Neural cell (in vitro differentiated cells): Measurements from ENCODE around the gene GGCX. TPM values are rescaled to one million over a fixed set of nuclear protein-coding genes. Genes with fewer than 3 reads are reported as not detected.

Experiments used
- H2AFZ ChIP-seq: fragments of 200-600, 300-800 bp; sonication (generic), shearing (Covaris generic); 2 replicates; pipeline ENCODE4 v1.6.0; 2014; ENCODE audit warnings: low read depth, mild to moderate bottlenecking, antibody characterized with exemption, low read length, moderate library complexity
- H3F3A ChIP-seq: fragments of 200-600 bp; shearing (Covaris generic); 2 replicates; pipeline ENCODE4 v1.6.1; 2016; ENCODE audit warnings: mild to moderate bottlenecking, moderate library complexity, mixed read lengths, antibody characterized with exemption, low read length; ENCODE audit not compliant: insufficient read depth, poor library complexity, severe bottlenecking
- H3K27ac ChIP-seq: fragments of 200-600, 300-800 bp; sonication (generic), shearing (Covaris generic); 2 replicates; pipeline ENCODE4 v1.5.1; 2014; ENCODE audit warnings: mild to moderate bottlenecking, low read length, moderate library complexity
- H3K27me3 ChIP-seq: fragments of 300-800, 200-600 bp; sonication (generic), shearing (Covaris generic); 2 replicates; pipeline ENCODE4 v1.6.0; 2014; ENCODE audit warnings: mild to moderate bottlenecking, low read depth, low read length, moderate library complexity; ENCODE audit not compliant: insufficient read depth
- H3K36me3 ChIP-seq: fragments of 300-800, 200-600 bp; sonication (generic), shearing (Covaris generic); 2 replicates; pipeline ENCODE4 v1.5.1; 2014; ENCODE audit warnings: mild to moderate bottlenecking, antibody characterized with exemption, low read length, moderate library complexity; ENCODE audit not compliant: insufficient read depth
- H3K4me2 ChIP-seq: fragments of 300-800, 200-600 bp; sonication (generic), shearing (Covaris generic); 2 replicates; pipeline ENCODE4 v1.6.0; 2014; ENCODE audit warnings: mild to moderate bottlenecking, low read length
- H3K4me3 ChIP-seq: fragments of 300-800, 200-600 bp; sonication (generic), shearing (Covaris generic); 2 replicates; pipeline ENCODE4 v1.5.1; 2014; ENCODE audit warnings: mild to moderate bottlenecking, low read length, moderate library complexity
- H3K79me2 ChIP-seq: fragments of 200-600 bp; shearing (Covaris generic); replicated peaks from 2 replicates; pipeline ENCODE4 v1.6.0; 2014; ENCODE audit warnings: mild to moderate bottlenecking, low read length, moderate library complexity; ENCODE audit not compliant: insufficient read depth
- H3K9ac ChIP-seq: fragments of 300-800, 200-600 bp; sonication (generic), shearing (Covaris generic); 2 replicates; pipeline ENCODE4 v1.6.1; 2016; ENCODE audit warnings: mild to moderate bottlenecking, low read length, mixed read lengths
- H3K9me2 ChIP-seq: fragments of 200-600 bp; shearing (Covaris generic); 2 replicates; pipeline ENCODE4 v1.6.1; 2016; ENCODE audit warnings: mild to moderate bottlenecking, low read length, mixed read lengths; ENCODE audit not compliant: insufficient read depth
- H3K9me3 ChIP-seq: fragments of 200-600, 300-800 bp; sonication (generic), shearing (Covaris generic); 2 replicates; pipeline ENCODE4 v1.6.1; 2016; ENCODE audit warnings: mild to moderate bottlenecking, mixed run types, low read length, moderate library complexity, mixed read lengths
- H4K20me1 ChIP-seq: fragments of 200-600 bp; shearing (Covaris generic); 2 replicates; pipeline ENCODE4 v1.6.1; 2016; ENCODE audit warnings: mild to moderate bottlenecking, mixed run types; ENCODE audit not compliant: insufficient read depth
- EP300 ChIP-seq: fragments of 450-650 bp; conservative IDR thresholded peaks from 2 replicates; pipeline ENCODE4 v1.6.1; 2014; ENCODE audit warnings: antibody characterized with exemption, mild to moderate bottlenecking, moderate library complexity; ENCODE audit not compliant: poor library complexity, severe bottlenecking
- EZH2 ChIP-seq: fragments of 200-600, 300-800 bp; shearing (Covaris generic), sonication (generic); IDR thresholded peaks from 2 replicates; pipeline ENCODE4 v1.6.1; 2014; ENCODE audit warnings: antibody characterized with exemption, low read length, borderline replicate concordance, mild to moderate bottlenecking; ENCODE audit not compliant: insufficient read depth, poor library complexity, severe bottlenecking
- MXI1 ChIP-seq: fragments of 450-650 bp; conservative IDR thresholded peaks from 2 replicates; pipeline ENCODE4 v1.6.1; 2014; ENCODE audit warnings: antibody characterized with exemption, mild to moderate bottlenecking; ENCODE audit not compliant: poor library complexity, severe bottlenecking
- POLR2AphosphoS5 ChIP-seq: IDR thresholded peaks from 2 replicates; pipeline ENCODE4 v1.6.1; 2012
- RAD21 ChIP-seq: fragments of 450-650 bp; conservative IDR thresholded peaks from 2 replicates; pipeline ENCODE4 v1.6.1; 2014; ENCODE audit warnings: antibody characterized with exemption, mild to moderate bottlenecking, moderate library complexity
- SMC3 ChIP-seq: fragments of 450-650 bp; conservative IDR thresholded peaks from 2 replicates; pipeline ENCODE4 v1.6.1; 2014; ENCODE audit warnings: antibody characterized with exemption, mild to moderate bottlenecking, moderate library complexity; ENCODE audit not compliant: poor library complexity
- TAF1 ChIP-seq: IDR thresholded peaks from 2 replicates; pipeline ENCODE4 v1.6.1; 2012; ENCODE audit warnings: low read depth
- polyA plus RNA-seq: library from polyadenylated mRNA; depleted of rRNA; stranded (reverse); fragments of >200 nt; gene quantifications from 2 replicates; pipeline ENCODE4 v1.2.3, GENCODE V29; 2014
- TF ChIP-seq, protein P1 (sequence below): fragments of 450-650 bp; IDR thresholded peaks from 2 replicates; pipeline ENCODE4 v1.5.1; 2014; ENCODE audit warnings: antibody characterized with exemption, mild to moderate bottlenecking, moderate library complexity; ENCODE audit not compliant: poor library complexity, severe bottlenecking
- TF ChIP-seq, protein P2 (sequence below): IDR thresholded peaks from 2 replicates; pipeline ENCODE4 v1.6.1; 2012; ENCODE audit warnings: borderline replicate concordance

GGCX gene
- polyA plus RNA-seq, 1 donor from 2014 or later, result 41.4 TPM

DNA sequence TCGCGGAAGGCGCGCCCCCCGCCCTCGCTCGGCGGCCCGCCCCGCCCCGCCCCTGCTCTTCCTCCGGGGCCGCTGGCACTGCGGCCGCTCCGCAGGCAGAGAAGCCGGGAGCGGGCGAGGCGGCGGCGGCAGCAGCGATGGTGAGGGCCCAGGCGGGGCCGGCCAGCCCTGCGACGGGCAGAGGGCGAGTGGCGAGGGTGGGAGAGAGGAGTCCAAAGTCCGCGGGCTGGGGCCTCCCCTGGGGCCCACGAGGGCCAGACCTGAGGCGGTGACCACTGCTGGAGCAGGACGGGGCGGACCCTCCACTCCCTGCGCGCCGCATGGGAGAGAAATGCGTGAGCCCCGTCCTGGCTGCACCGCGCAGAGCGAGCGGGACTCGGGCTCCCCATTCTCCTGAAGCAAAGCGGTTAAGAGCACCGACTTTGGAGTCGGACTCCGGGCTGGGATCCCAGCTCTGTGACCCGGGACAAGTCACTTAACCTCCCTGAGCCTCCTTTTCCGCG is 23.1 kb upstream of the GGCX start, which contains the start of gene VAMP5:
Gene VAMP5, plus strand, starts transcription at position 78 of the 503 bp plus-strand sequence. Its CDS starts 60 bp downstream, at position 138.
- TF ChIP-seq SMC3 (no peak), EZH2 (no peak), RAD21 (no peak), POLR2AphosphoS5 (no peak), TAF1 (no peak), MXI1 (no peak), EP300 (no peak)
- TF ChIP-seq, protein P1, sequence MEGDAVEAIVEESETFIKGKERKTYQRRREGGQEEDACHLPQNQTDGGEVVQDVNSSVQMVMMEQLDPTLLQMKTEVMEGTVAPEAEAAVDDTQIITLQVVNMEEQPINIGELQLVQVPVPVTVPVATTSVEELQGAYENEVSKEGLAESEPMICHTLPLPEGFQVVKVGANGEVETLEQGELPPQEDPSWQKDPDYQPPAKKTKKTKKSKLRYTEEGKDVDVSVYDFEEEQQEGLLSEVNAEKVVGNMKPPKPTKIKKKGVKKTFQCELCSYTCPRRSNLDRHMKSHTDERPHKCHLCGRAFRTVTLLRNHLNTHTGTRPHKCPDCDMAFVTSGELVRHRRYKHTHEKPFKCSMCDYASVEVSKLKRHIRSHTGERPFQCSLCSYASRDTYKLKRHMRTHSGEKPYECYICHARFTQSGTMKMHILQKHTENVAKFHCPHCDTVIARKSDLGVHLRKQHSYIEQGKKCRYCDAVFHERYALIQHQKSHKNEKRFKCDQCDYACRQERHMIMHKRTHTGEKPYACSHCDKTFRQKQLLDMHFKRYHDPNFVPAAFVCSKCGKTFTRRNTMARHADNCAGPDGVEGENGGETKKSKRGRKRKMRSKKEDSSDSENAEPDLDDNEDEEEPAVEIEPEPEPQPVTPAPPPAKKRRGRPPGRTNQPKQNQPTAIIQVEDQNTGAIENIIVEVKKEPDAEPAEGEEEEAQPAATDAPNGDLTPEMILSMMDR, result no peak
- TF ChIP-seq, protein P2, sequence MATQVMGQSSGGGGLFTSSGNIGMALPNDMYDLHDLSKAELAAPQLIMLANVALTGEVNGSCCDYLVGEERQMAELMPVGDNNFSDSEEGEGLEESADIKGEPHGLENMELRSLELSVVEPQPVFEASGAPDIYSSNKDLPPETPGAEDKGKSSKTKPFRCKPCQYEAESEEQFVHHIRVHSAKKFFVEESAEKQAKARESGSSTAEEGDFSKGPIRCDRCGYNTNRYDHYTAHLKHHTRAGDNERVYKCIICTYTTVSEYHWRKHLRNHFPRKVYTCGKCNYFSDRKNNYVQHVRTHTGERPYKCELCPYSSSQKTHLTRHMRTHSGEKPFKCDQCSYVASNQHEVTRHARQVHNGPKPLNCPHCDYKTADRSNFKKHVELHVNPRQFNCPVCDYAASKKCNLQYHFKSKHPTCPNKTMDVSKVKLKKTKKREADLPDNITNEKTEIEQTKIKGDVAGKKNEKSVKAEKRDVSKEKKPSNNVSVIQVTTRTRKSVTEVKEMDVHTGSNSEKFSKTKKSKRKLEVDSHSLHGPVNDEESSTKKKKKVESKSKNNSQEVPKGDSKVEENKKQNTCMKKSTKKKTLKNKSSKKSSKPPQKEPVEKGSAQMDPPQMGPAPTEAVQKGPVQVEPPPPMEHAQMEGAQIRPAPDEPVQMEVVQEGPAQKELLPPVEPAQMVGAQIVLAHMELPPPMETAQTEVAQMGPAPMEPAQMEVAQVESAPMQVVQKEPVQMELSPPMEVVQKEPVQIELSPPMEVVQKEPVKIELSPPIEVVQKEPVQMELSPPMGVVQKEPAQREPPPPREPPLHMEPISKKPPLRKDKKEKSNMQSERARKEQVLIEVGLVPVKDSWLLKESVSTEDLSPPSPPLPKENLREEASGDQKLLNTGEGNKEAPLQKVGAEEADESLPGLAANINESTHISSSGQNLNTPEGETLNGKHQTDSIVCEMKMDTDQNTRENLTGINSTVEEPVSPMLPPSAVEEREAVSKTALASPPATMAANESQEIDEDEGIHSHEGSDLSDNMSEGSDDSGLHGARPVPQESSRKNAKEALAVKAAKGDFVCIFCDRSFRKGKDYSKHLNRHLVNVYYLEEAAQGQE, result no peak
- Histone ChIP-seq H3K4me2 (no peak within 1 kb of the TSS), H4K20me1 (no peaks in the 10 kb centered on the region), H3K36me3 (no peaks in the 10 kb centered on the region), H3K79me2 (no peaks in the 10 kb centered on the region), H3F3A (no peaks in the 10 kb centered on the region), H3K9me2 (no peaks in the 10 kb centered on the region), H3K27ac (no peak within 1 kb of the TSS), H3K4me3 (no peak within 1 kb of the TSS), H3K27me3 (peaks cover 42% of the 10 kb centered on the region), H2AFZ (no peak within 1 kb of the TSS), H3K9ac (no peak within 1 kb of the TSS), H3K9me3 (no peaks in the 10 kb centered on the region)

DNA sequence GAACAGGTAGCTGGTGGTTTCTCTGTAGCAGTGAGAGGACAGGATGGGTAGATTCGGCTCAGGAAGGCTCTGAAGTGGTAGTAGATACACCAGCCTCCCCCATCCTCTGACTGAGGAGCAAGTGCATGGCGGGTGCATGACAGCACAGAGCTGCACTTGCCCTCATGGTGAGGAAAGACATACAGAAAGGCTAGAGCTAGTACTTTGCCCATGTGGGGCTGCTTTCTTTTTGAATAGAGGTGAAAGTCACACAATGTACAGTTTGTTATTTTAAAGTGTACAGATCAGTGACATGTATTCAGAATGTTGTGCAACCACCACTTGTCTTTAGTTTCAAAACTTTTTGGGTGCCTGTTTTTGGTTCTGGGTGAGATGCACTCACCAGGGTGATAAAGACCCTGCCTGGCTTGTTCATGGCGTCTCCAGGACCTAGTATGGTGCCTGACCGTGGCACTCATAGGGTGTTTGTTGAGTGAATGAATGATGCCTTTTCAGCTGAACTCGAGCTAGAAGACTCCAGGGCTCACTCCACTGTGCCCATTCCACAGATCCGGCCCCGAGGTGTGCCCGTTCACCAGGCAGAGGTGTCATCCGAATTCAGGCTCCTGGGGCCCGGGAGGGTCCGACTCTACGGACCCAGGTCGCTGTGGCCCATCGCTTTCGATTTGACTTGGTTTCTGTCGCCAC is 22.5 kb upstream of the GGCX start:
- no peak overlapping the region for H2AFZ ChIP-seq
- H3K36me3 ChIP-seq, result no peaks in the 10 kb centered on the region
- no peaks in the 10 kb centered on the region for H3K79me2 ChIP-seq
- H3K9ac ChIP-seq, result no peak overlapping the region
- H3K4me3 ChIP-seq, result no peak overlapping the region
- no peaks in the 10 kb centered on the region for H4K20me1 ChIP-seq
- no peak overlapping the region for H3K27ac ChIP-seq
- TF ChIP-seq MXI1 (no peak), POLR2AphosphoS5 (no peak), RAD21 (no peak), EZH2 (no peak), TAF1 (no peak), SMC3 (no peak), EP300 (no peak)
- TF ChIP-seq, protein P1, result no peak
- TF ChIP-seq, protein P2, result no peak
- peaks cover 42% of the 10 kb centered on the region for H3K27me3 ChIP-seq
- no peak overlapping the region for H3K4me2 ChIP-seq
- no peaks in the 10 kb centered on the region for H3K9me2 ChIP-seq
- no peaks in the 10 kb centered on the region for H3F3A ChIP-seq
- no peaks in the 10 kb centered on the region for H3K9me3 ChIP-seq
